Left lung (tissue), 10 donors: ENCODE data around the gene SAV1. TPM values are rescaled to one million over a fixed set of nuclear protein-coding genes. Genes with fewer than 3 reads are reported as not detected.
A peak's percentile ranks its signal among the peaks of the same experiment; 100 is the strongest.

Experiments
- ATAC-seq: fragments of 200-7000 bp; cut with Tn5 transposase; one replicate; pipeline ENCODE4 v1.9.1; 2020; ENCODE audit warnings: moderate library complexity
- DNase-seq, 4 donors: peaks; one replicate each; pipeline ENCODE4 v3.0.0-alpha.2; 2013 to 2020
- H3K27ac ChIP-seq, 2 donors: fragments of 200-600 bp; sonication (generic) in 1 of 2; one replicate each; pipeline versions ENCODE4 v1.5.0 to v1.8.0; 2020 to 2021
- H3K27me3 ChIP-seq, 2 donors: fragments of 200-600 bp; sonication (generic) in 1 of 2; one replicate each; pipeline versions ENCODE4 v1.5.0 to v1.8.0; 2020 to 2021
- H3K36me3 ChIP-seq, 2 donors: fragments of 200-600 bp; sonication (generic) in 1 of 2; one replicate each; pipeline versions ENCODE4 v1.5.0 to v1.8.0; 2020 to 2021
- H3K4me1 ChIP-seq, 2 donors: fragments of 200-600 bp; one replicate each; pipeline ENCODE4 v1.8.0; 2021
- H3K4me3 ChIP-seq, 2 donors: fragments of 200-600 bp; sonication (generic) in 1 of 2; one replicate each; pipeline versions ENCODE4 v1.5.0 to v1.8.0; 2020 to 2021; ENCODE audit warnings: mild to moderate bottlenecking in 1 of 2
- H3K9me3 ChIP-seq, 2 donors: fragments of 200-600 bp; sonication (generic) in 1 of 2; one replicate each; pipeline versions ENCODE4 v1.5.0 to v1.8.0; 2020 to 2021
- CTCF ChIP-seq, 2 donors: fragments of 200-600 bp; sonication (generic) in 1 of 2; IDR thresholded peaks; one replicate each; pipeline versions ENCODE4 v1.5.0 to v1.8.0; 2021; ENCODE audit warnings: antibody characterized with exemption in 2 of 2
- intact Hi-C, 2 donors: fragments of 100-400 bp; cut with DNase I; formaldehyde crosslinking; loops; one replicate each; pipeline versions ENCODE4 v1.11.2 to v1.14.2; 2022
- polyA plus RNA-seq, 6 donors: library from polyadenylated mRNA; unstranded; fragments of 120-200 nt; gene quantifications; one replicate each; pipeline ENCODE4 v1.2.1, GENCODE V29; 2013; ENCODE audit not compliant: insufficient read length in 6 of 6
- total RNA-seq, 2 donors: library from RNA; stranded (reverse); fragmentation: NEBNext Ultra II Directional; extraction: Animal tissue kit (Norgen Biotek cat#: 25700); gene quantifications; one replicate each; pipeline ENCODE4 v1.2.1, GENCODE V29; 2021
- donor health status: DM: no; HTN: yes; CAD: no.
- donor health status: DM: no; HTN: no; CAD: no.

SAV1 gene
- total and polyA plus RNA-seq, 8 donors: 28.2 to 43.9 (median 38.1) TPM

DNA sequence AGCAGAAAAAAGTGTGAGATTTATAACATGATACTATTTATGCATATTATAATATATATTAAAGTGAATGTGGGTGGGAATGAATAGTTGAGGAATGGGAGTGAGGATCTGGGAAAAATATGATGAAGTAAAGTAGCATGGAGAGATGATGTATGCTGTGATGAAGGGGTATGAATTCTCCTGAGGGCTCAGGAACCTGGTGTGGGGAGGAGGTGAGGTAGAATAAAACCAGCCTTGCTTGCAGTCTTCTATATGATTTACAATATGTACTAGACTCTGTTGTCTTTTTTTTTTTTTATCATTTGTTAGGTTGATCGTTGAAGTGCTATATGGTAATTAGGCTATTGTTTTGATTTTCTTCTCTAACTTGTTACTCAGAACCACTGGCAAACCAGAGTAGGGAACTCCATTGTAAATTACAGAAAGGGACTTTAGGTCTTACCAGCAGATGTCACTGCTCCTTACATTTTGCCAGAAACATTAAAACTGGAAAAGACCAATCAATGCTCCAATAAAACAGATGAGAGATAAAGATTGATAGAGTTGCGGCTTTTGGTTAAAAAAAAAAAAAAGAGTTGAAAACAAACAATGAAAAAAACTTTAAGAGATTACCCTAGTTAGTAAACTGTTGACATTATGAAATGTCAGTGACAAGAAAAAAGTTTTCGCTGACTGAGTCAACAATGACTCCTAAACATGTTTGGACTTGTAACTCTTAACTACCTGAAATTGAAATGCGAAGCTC is 68.2 kb downstream of the SAV1 start:
- ATAC-seq (peak; percentile 85), DNase-seq (peak in 1 of 4 donors; percentile 45)
- Histone ChIP-seq H3K36me3 (no peaks in the 10 kb centered on the region), H3K4me3 (no peak overlapping the region), H3K9me3 (no peaks in the 10 kb centered on the region), H3K27me3 (no peaks in the 10 kb centered on the region), H3K4me1 (no peaks in the 10 kb centered on the region), H3K27ac (no peak overlapping the region)
- peak in 1 of 2 donors; percentile 49 for TF ChIP-seq CTCF (IDR thresholded peaks at IDR 0.05)
- intact Hi-C loops: loop anchor here in 1 of 2 donors (10.0 kb wide), 1 partner anchor 175 kb away; no protein-coding TSS in a partner anchor

DNA sequence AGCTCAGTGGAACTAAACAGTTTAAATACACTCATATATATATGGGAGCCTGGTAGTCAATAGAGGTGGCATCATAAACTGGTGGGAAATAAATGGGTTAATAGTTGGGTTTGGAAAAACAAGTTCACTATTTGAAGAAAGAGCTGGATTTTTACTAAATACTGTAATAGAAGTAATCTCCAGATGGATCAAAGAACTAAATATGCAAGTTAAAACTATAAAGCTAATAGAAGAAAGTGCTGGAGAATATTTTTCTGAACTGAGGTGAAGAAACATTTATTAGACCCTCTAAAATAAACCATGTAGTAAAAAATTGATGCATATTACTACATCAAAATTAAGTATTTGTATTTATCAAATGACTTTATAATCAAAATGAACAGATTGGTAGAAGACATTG is 69.3 kb downstream of the SAV1 start:
- Histone ChIP-seq H3K36me3 (no peaks in the 10 kb centered on the region), H3K27me3 (no peaks in the 10 kb centered on the region), H3K4me1 (no peaks in the 10 kb centered on the region), H3K9me3 (no peaks in the 10 kb centered on the region), H3K27ac (no peak overlapping the region), H3K4me3 (no peak overlapping the region)
- DNase-seq: no peak
- no peak for ATAC-seq
- no peak for TF ChIP-seq CTCF (IDR thresholded peaks at IDR 0.05)
- intact Hi-C loops: no loop called here

DNA sequence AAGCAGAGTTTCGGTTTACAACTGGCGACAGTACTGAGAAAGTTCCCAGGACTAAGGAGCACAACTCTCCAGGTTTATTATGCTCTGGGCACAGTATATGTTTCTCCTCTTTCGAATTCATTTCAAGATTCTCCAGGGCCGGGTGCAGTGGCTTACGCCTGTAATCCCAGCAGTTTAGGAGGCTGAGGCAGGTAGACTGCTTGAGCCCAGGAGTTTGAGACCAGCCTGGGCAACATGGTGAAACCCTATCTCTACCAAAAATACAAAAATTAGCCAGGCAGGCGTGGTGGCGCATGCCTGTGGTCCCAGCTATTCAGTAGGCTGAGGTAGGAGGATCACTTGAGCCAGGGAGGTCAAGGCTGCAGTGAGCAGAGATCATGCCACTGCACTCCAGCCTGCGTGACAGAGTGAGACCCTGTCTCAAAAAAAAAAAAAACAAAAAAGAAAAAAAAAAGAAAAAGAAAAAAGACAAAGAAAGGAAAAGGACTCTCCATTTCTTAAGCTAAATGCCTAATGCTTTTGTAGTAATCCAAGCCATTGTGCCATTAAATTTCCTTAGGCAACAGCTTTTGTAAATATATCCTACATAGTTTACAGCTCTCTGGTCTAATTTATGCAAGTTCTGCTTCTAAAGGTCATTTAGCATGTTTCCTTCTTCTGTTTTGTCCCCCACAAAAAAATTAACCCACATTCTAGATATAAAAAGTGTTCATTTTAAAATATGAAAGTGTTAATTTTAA is 73.4 kb downstream of the SAV1 start:
- Histone ChIP-seq H3K27me3 (no peaks in the 10 kb centered on the region), H3K9me3 (no peaks in the 10 kb centered on the region), H3K36me3 (no peaks in the 10 kb centered on the region), H3K4me3 (no peak overlapping the region), H3K27ac (no peak overlapping the region), H3K4me1 (no peaks in the 10 kb centered on the region)
- ATAC-seq (no peak), DNase-seq (no peak)
- intact Hi-C loops: no loop called here
- no peak for TF ChIP-seq CTCF (IDR thresholded peaks at IDR 0.05)

DNA sequence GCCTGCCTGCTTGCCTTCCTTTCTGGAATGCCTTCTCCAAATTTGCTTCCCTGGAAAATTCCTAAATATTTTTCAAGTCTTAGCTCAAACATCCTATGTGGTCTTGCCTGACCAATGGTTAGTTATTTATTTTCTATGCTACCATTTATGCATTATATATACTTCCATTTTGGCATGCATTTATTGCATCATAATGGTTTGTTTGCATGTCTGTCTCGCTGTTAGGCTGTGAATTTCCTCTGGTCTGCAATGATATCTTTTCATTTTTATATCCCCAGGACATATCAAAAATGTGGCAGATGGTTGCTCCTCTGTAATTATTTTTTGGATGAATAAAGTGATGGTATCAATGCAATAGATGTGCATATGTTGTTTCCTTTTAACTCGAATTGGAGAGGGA is 77.6 kb downstream of the SAV1 start:
- no peak for DNase-seq
- Histone ChIP-seq H3K4me3 (no peak overlapping the region), H3K36me3 (no peaks in the 10 kb centered on the region), H3K4me1 (no peaks in the 10 kb centered on the region), H3K27ac (no peak overlapping the region), H3K27me3 (no peaks in the 10 kb centered on the region), H3K9me3 (no peaks in the 10 kb centered on the region)
- intact Hi-C loops: no loop called here
- no peak for TF ChIP-seq CTCF (IDR thresholded peaks at IDR 0.05)
- ATAC-seq: no peak

Other genes with a start within 250 kb of the SAV1 start
- 10 to 100 TPM; 46.4 to 47.9 TPM for gene MAP4K5, start 135.7 kb downstream of the SAV1 start, total RNA-seq
- gene MAP4K5, start 135.7 kb downstream of the SAV1 start, polyA plus RNA-seq: 10 to 100 TPM; 59.1 to 71.8 (median 64.9) TPM
- 1 to 10 TPM; 5.4 to 7.4 TPM for gene ATL1, start 108.2 kb downstream of the SAV1 start, total RNA-seq
- gene ATL1, start 108.2 kb downstream of the SAV1 start, polyA plus RNA-seq: 10 to 100 TPM in 1 of 6 donors, 1 to 10 TPM in 5; 7.1 to 10.8 (median 8.5) TPM
- 10 to 100 TPM; 34.5 to 49.6 TPM for gene NIN, start 162.9 kb upstream of the SAV1 start, total RNA-seq
- gene NIN, start 162.9 kb upstream of the SAV1 start, polyA plus RNA-seq: 10 to 100 TPM; 25.2 to 31.1 (median 28.9) TPM
- not detected for gene ABHD12B, start 203.7 kb upstream of the SAV1 start, total RNA-seq
- gene ABHD12B, start 203.7 kb upstream of the SAV1 start, polyA plus RNA-seq: 1 to 10 TPM in 3 of 6 donors, under 1 TPM in 3; 0.68 to 1.4 (median 1.0) TPM